K562 (cell line): ENCODE data around the gene NFATC2. TPM values are rescaled to one million over a fixed set of nuclear protein-coding genes. Genes with fewer than 3 reads are reported as not detected.

ENCODE experiments used
- NRF1 ChIP-seq, 2 experiments: fragments of 450-650 bp; IDR thresholded peaks in 1 of 2; conservative IDR thresholded peaks in 1 of 2; 2 replicates each; pipeline ENCODE4 v1.6.1; 2014; ENCODE audit warnings: mild to moderate bottlenecking in 2 of 2
- SUPT5H ChIP-seq: fragments of 450-650 bp; IDR thresholded peaks from 2 replicates; pipeline ENCODE4 v1.6.1; 2016
- YBX1 ChIP-seq: fragments of 450-650 bp; IDR thresholded peaks from 2 replicates; pipeline ENCODE4 v1.7.1; 2016; ENCODE audit warnings: mild to moderate bottlenecking
- polyA plus RNA-seq, 8 experiments: library from polyadenylated mRNA; depleted of rRNA in 4 of 8; stranded (reverse) in 5 of 8; unstranded in 3 of 8; fragments of >200 nt; fragmentation: Nextera tagmentation in 2 of 8; fragmentation: Illumina TruSeq in 1 of 8; extraction: Ambion mirVana in 2 of 8; extraction: Trizol in 1 of 8; gene quantifications; 2 replicates each; pipeline versions ENCODE4 v1.2.1 to v1.2.3, GENCODE V29; 2011 to 2014; ENCODE audit warnings: inconsistent platforms in 1 of 8, missing spikeins in 1 of 8
- total RNA-seq, 7 experiments: library from RNA; depleted of rRNA in 6 of 7; stranded (reverse); fragments of >200 nt in 6 of 7; fragmentation: Illumina TruSeq in 2 of 7; extraction: Trizol in 2 of 7; gene quantifications; 2 replicates each; pipeline versions ENCODE4 v1.2.1 to v1.2.3, GENCODE V29; 2011 to 2021; ENCODE audit warnings: low replicate concordance in 1 of 7
- TF ChIP-seq, protein P1 (sequence below): fragments of 250-450 bp; sonication (Bioruptor Pico); IDR thresholded peaks from 2 replicates; pipeline ENCODE4 v1.9.0; 2021; ENCODE audit warnings: mild to moderate bottlenecking, inconsistent platforms
- TF ChIP-seq, protein P2 (sequence below), 2 experiments: fragments of 450-650 bp in 1 of 2; IDR thresholded peaks; 2 replicates each; pipeline ENCODE4 v1.6.1; 2011 to 2017; ENCODE audit warnings: low read depth in 2 of 2, antibody characterized with exemption in 1 of 2, borderline replicate concordance in 1 of 2, low read length in 1 of 2, mild to moderate bottlenecking in 1 of 2, mixed read lengths in 1 of 2; ENCODE audit not compliant: control insufficient read depth in 1 of 2

NFATC2 gene
- total and polyA plus RNA-seq, 9 of the 15 experiments (the other 6 are each of a cell fraction or from before 2014, with no cell fraction given), result 1.9 to 11.2 (median 3.0) TPM

DNA sequence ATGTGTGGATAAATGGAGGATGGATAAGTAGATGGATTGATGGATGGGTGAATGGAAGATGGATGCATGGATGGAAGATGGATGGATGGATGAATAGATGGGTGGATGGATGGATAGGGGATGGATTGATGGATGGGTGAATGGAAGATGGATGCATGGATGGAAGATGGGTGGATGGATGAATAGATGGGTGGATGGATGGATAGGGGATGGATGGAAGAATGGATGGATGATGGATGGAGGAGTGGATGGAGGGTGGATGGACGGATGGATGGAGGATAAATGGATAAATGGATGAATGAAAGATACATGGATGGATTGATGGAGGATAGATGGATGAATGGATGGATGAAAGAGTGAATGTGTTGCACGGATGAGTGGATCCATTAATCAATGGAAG is 3.0 kb upstream of the NFATC2 start (continued):
- TF ChIP-seq, protein P1, sequence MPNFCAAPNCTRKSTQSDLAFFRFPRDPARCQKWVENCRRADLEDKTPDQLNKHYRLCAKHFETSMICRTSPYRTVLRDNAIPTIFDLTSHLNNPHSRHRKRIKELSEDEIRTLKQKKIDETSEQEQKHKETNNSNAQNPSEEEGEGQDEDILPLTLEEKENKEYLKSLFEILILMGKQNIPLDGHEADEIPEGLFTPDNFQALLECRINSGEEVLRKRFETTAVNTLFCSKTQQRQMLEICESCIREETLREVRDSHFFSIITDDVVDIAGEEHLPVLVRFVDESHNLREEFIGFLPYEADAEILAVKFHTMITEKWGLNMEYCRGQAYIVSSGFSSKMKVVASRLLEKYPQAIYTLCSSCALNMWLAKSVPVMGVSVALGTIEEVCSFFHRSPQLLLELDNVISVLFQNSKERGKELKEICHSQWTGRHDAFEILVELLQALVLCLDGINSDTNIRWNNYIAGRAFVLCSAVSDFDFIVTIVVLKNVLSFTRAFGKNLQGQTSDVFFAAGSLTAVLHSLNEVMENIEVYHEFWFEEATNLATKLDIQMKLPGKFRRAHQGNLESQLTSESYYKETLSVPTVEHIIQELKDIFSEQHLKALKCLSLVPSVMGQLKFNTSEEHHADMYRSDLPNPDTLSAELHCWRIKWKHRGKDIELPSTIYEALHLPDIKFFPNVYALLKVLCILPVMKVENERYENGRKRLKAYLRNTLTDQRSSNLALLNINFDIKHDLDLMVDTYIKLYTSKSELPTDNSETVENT (CRISPR knock-in tag), result no peak
- TF ChIP-seq, protein P2, sequence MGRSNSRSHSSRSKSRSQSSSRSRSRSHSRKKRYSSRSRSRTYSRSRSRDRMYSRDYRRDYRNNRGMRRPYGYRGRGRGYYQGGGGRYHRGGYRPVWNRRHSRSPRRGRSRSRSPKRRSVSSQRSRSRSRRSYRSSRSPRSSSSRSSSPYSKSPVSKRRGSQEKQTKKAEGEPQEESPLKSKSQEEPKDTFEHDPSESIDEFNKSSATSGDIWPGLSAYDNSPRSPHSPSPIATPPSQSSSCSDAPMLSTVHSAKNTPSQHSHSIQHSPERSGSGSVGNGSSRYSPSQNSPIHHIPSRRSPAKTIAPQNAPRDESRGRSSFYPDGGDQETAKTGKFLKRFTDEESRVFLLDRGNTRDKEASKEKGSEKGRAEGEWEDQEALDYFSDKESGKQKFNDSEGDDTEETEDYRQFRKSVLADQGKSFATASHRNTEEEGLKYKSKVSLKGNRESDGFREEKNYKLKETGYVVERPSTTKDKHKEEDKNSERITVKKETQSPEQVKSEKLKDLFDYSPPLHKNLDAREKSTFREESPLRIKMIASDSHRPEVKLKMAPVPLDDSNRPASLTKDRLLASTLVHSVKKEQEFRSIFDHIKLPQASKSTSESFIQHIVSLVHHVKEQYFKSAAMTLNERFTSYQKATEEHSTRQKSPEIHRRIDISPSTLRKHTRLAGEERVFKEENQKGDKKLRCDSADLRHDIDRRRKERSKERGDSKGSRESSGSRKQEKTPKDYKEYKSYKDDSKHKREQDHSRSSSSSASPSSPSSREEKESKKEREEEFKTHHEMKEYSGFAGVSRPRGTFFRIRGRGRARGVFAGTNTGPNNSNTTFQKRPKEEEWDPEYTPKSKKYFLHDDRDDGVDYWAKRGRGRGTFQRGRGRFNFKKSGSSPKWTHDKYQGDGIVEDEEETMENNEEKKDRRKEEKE (IDR thresholded peaks at IDR 0.05; ENCODE audit: borderline replicate concordance in 1 of 2, control insufficient read depth in 1 of 2, low read depth in 2 of 2, low read length in 1 of 2), result no peak
- TF ChIP-seq NRF1 (conservative IDR thresholded peaks at IDR 0.05 in 1 of 2, IDR thresholded peaks at IDR 0.05 in 1 of 2) (no peak), SUPT5H (no peak), YBX1 (0 out of 2 replicates have a peak, but pooled peaks have one; percentile 52)
